ENCODE results near the gene HDAC4. TPM values are rescaled to one million over a fixed set of nuclear protein-coding genes. Genes with fewer than 3 reads are reported as not detected.

Gene HDAC4
- total RNA-seq, 1 donor from 2014 or later: 11.8 TPM

DNA sequence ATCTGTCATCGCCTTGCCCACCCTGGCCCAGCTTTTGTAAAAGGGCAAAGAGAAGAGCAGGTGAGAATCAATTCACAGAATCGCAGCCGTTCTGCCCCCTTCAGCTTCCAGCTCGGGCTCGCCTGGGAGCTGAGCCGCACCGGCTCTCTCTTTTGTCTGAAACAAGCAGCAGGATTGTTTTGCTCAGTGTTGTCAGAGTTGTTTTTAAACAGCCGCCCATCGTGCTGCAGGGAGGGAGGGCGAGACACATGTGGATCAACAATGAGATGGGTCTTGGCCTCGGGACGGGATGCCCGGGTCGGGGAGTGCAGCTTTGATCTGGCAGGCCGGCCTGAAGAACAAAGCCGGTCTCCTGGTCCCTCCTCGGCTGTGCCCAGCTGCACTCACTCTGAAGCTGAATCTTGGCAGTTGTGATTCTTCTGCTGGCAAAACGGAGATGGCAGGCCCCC lies 39.7 kb upstream of the HDAC4 start:
- H3K4me3 Mint-ChIP-seq (ENCODE audit: unreplicated experiment): no peak overlapping the region
- H3K9me3 Mint-ChIP-seq (ENCODE audit: unreplicated experiment): peaks cover 9% of the 10 kb centered on the region
- H3K4me2 ChIP-seq (ENCODE audit: low read length): peak overlapping the region; percentile 82
- peaks cover 9% of the 10 kb centered on the region for H3K4me1 Mint-ChIP-seq (ENCODE audit: low read depth, unreplicated experiment)
- peaks cover 39% of the 10 kb centered on the region for H3K27me3 Mint-ChIP-seq (ENCODE audit: low read depth, unreplicated experiment)
- H2AFZ ChIP-seq (ENCODE audit: low read depth, low read length): peak overlapping the region; percentile 78
- no peak overlapping the region for H3K27ac ChIP-seq (ENCODE audit: low read depth, low read length)
- H3K36me3 ChIP-seq (ENCODE audit: insufficient read depth, low read length): no peaks in the 10 kb centered on the region
- no peak for FAIRE-seq
- peaks cover 5% of the 10 kb centered on the region for H3K27me3 ChIP-seq (ENCODE audit: insufficient read depth, low read length)
- peak; percentile 37 for TF ChIP-seq EZH2 (IDR thresholded peaks at IDR 0.05; ENCODE audit: insufficient read depth, low read length)
- TF ChIP-seq, protein P1, sequence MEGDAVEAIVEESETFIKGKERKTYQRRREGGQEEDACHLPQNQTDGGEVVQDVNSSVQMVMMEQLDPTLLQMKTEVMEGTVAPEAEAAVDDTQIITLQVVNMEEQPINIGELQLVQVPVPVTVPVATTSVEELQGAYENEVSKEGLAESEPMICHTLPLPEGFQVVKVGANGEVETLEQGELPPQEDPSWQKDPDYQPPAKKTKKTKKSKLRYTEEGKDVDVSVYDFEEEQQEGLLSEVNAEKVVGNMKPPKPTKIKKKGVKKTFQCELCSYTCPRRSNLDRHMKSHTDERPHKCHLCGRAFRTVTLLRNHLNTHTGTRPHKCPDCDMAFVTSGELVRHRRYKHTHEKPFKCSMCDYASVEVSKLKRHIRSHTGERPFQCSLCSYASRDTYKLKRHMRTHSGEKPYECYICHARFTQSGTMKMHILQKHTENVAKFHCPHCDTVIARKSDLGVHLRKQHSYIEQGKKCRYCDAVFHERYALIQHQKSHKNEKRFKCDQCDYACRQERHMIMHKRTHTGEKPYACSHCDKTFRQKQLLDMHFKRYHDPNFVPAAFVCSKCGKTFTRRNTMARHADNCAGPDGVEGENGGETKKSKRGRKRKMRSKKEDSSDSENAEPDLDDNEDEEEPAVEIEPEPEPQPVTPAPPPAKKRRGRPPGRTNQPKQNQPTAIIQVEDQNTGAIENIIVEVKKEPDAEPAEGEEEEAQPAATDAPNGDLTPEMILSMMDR (IDR thresholded peaks at IDR 0.05; ENCODE audit: insufficient read depth, low read depth, low read length): no peak
- no peaks in the 10 kb centered on the region for H4K20me1 ChIP-seq (ENCODE audit: insufficient read depth, low read length)
- no peaks in the 10 kb centered on the region for H3K36me3 Mint-ChIP-seq (ENCODE audit: low read depth, unreplicated experiment)
- H3K4me1 ChIP-seq (ENCODE audit: insufficient read depth, low read length): peaks cover 18% of the 10 kb centered on the region
- no peaks in the 10 kb centered on the region for H3K79me2 ChIP-seq (ENCODE audit: insufficient read depth, low read length)
- no peaks in the 10 kb centered on the region for H3K9me3 ChIP-seq (ENCODE audit: insufficient read depth, low read depth, low read length)
- no peak overlapping the region for H3K27ac Mint-ChIP-seq (ENCODE audit: unreplicated experiment)
- peak overlapping the region; percentile 41 for H3K9ac ChIP-seq (ENCODE audit: low read length)
- H3K4me3 ChIP-seq (ENCODE audit: insufficient read depth, low read depth, low read length): peak overlapping the region; percentile 7
- DNase-seq (ENCODE audit: low read depth): no peak

GRCh38 chr2:239439754-239440315 lies 39.0 kb upstream of the HDAC4 start:
- no peaks in the 10 kb centered on the region for H3K79me2 ChIP-seq (ENCODE audit: insufficient read depth, low read length)
- peaks cover 17% of the 10 kb centered on the region for H3K4me1 ChIP-seq (ENCODE audit: insufficient read depth, low read length)
- Mint-ChIP-seq H3K27me3 (ENCODE audit: low read depth, unreplicated experiment) (peaks cover 39% of the 10 kb centered on the region), H3K9me3 (ENCODE audit: unreplicated experiment) (peaks cover 9% of the 10 kb centered on the region), H3K27ac (ENCODE audit: unreplicated experiment) (no peak overlapping the region), H3K4me3 (ENCODE audit: unreplicated experiment) (no peak overlapping the region), H3K4me1 (ENCODE audit: low read depth, unreplicated experiment) (peaks cover 9% of the 10 kb centered on the region), H3K36me3 (ENCODE audit: low read depth, unreplicated experiment) (no peaks in the 10 kb centered on the region)
- no peak overlapping the region for H3K4me2 ChIP-seq (ENCODE audit: low read length)
- no peaks in the 10 kb centered on the region for H4K20me1 ChIP-seq (ENCODE audit: insufficient read depth, low read length)
- H3K4me3 ChIP-seq (ENCODE audit: insufficient read depth, low read depth, low read length): no peak overlapping the region
- H2AFZ ChIP-seq (ENCODE audit: low read depth, low read length): no peak overlapping the region
- TF ChIP-seq, protein P1 (IDR thresholded peaks at IDR 0.05; ENCODE audit: insufficient read depth, low read depth, low read length): no peak
- no peak for TF ChIP-seq EZH2 (IDR thresholded peaks at IDR 0.05; ENCODE audit: insufficient read depth, low read length)
- H3K36me3 ChIP-seq (ENCODE audit: insufficient read depth, low read length): no peaks in the 10 kb centered on the region
- no peaks in the 10 kb centered on the region for H3K9me3 ChIP-seq (ENCODE audit: insufficient read depth, low read depth, low read length)
- FAIRE-seq (no peak), DNase-seq (ENCODE audit: low read depth) (no peak)
- H3K27ac ChIP-seq (ENCODE audit: low read depth, low read length): no peak overlapping the region
- peaks cover 5% of the 10 kb centered on the region for H3K27me3 ChIP-seq (ENCODE audit: insufficient read depth, low read length)
- no peak overlapping the region for H3K9ac ChIP-seq (ENCODE audit: low read length)

DNA sequence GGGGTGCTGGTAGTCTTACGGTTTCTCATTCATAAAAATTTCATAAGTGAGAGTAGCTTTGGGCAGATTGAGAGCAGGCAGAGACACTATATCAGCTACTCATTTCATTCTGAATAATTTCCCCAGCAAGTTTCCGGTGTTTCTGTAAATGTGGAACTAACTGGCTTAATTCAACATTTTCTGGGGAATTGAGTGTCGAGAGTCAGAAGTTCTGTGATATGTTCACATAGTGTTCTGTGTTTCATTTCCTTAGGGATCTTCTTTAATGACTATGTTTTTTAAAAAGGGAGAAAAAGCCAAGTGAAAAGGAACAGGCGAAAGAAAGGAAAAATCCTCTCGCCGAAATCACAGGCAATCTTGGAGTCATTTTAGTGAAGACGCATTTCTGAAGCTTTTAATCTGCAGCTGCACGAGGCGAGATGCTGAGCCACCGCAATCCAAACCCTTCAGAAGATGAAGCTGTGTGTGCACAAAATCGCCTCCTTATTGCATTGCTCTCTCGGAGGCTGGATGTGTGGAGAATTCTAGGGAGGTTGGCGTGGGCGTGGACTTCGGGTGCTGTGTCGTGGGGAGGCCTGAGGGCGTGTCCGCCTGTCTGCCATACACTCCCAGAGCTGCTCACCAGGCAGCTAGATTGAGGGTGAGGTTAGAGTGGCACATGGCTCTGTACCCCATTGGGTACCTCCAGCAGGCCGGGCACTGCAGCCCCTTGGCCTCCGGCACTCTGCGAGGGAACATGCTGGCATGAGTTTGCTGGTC lies 38.4 kb upstream of the HDAC4 start:
- Histone ChIP-seq H3K4me2 (ENCODE audit: low read length) (no peak overlapping the region), H3K36me3 (ENCODE audit: insufficient read depth, low read length) (no peaks in the 10 kb centered on the region), H3K27ac (ENCODE audit: low read depth, low read length) (no peak overlapping the region), H3K9me3 (ENCODE audit: insufficient read depth, low read depth, low read length) (no peaks in the 10 kb centered on the region), H4K20me1 (ENCODE audit: insufficient read depth, low read length) (no peaks in the 10 kb centered on the region), H3K4me3 (ENCODE audit: insufficient read depth, low read depth, low read length) (no peak overlapping the region), H2AFZ (ENCODE audit: low read depth, low read length) (no peak overlapping the region), H3K27me3 (ENCODE audit: insufficient read depth, low read length) (peaks cover 5% of the 10 kb centered on the region), H3K9ac (ENCODE audit: low read length) (no peak overlapping the region), H3K79me2 (ENCODE audit: insufficient read depth, low read length) (no peaks in the 10 kb centered on the region), H3K4me1 (ENCODE audit: insufficient read depth, low read length) (peaks cover 11% of the 10 kb centered on the region)
- Mint-ChIP-seq H3K4me3 (ENCODE audit: unreplicated experiment) (no peak overlapping the region), H3K27me3 (ENCODE audit: low read depth, unreplicated experiment) (peaks cover 39% of the 10 kb centered on the region), H3K36me3 (ENCODE audit: low read depth, unreplicated experiment) (no peaks in the 10 kb centered on the region), H3K27ac (ENCODE audit: unreplicated experiment) (no peak overlapping the region), H3K4me1 (ENCODE audit: low read depth, unreplicated experiment) (peaks cover 5% of the 10 kb centered on the region), H3K9me3 (ENCODE audit: unreplicated experiment) (peaks cover 9% of the 10 kb centered on the region)
- FAIRE-seq (no peak), DNase-seq (ENCODE audit: low read depth) (no peak)
- TF ChIP-seq, protein P1 (IDR thresholded peaks at IDR 0.05; ENCODE audit: insufficient read depth, low read depth, low read length): no peak
- TF ChIP-seq EZH2 (IDR thresholded peaks at IDR 0.05; ENCODE audit: insufficient read depth, low read length): no peak
